PC-3 (cell line): ENCODE data around the gene ZBTB22. TPM values are rescaled to one million over a fixed set of nuclear protein-coding genes. Genes with fewer than 3 reads are reported as not detected.

Experiments used
- ATAC-seq: fragments of 200-7000 bp; cut with Tn5 transposase; 2 replicates; pipeline ENCODE4 v1.9.1; 2020; ENCODE audit warnings: mild to moderate bottlenecking, moderate library complexity
- BruUV-seq: library from RNA; stranded (reverse); fragments of 400-500 nt; replicated peaks from 2 replicates; lab custom pipeline; 2021; lab: Mats Ljungman, UMichigan
- CTCF ChIA-PET: fragments of 300-600 bp; sonication (Branson Sonifier 250); formaldehyde crosslinking; loops from one replicate; lab custom pipeline; 2022; ENCODE audit warnings: antibody characterized with exemption; lab: Charles Lee
- POLR2A ChIA-PET: fragments of 300-600 bp; sonication (Branson Sonifier 250); formaldehyde crosslinking; loops from one replicate; lab custom pipeline; 2022; ENCODE audit warnings: antibody characterized with exemption; ENCODE audit not compliant: unreplicated experiment; lab: Charles Lee
- DNase-seq: peaks from one replicate; pipeline ENCODE4 v3.0.0-alpha.2; 2015
- H2AFZ ChIP-seq: fragments of 300-600 bp; sonication (generic); 2 replicates; pipeline ENCODE4 v1.6.0; 2016; ENCODE audit warnings: antibody characterized with exemption, low read length
- H3F3A ChIP-seq: fragments of 300-600 bp; sonication (generic); one replicate; pipeline ENCODE4 v1.6.0; 2017; ENCODE audit warnings: antibody characterized with exemption, low read length, control low read depth, mild to moderate bottlenecking; ENCODE audit not compliant: unreplicated experiment
- H3K27ac ChIP-seq: fragments of 300-600 bp; sonication (generic); 2 replicates; pipeline ENCODE4 v1.5.1; 2016; ENCODE audit warnings: mild to moderate bottlenecking, low read length
- H3K27me3 ChIP-seq: fragments of 300-600 bp; sonication (generic); 2 replicates; pipeline ENCODE4 v1.6.1; 2016; ENCODE audit warnings: low read length, mixed read lengths
- H3K36me3 ChIP-seq: fragments of 300-600 bp; sonication (generic); 2 replicates; pipeline ENCODE4 v1.6.1; 2016; ENCODE audit warnings: low read depth, mixed run types, low read length, mixed read lengths
- H3K4me1 ChIP-seq: fragments of 300-600 bp; sonication (generic); 2 replicates; pipeline ENCODE4 v1.5.1; 2016; ENCODE audit warnings: low read length; ENCODE audit not compliant: insufficient read depth
- H3K4me2 ChIP-seq: fragments of 300-600 bp; sonication (generic); 2 replicates; pipeline ENCODE4 v1.6.0; 2016; ENCODE audit warnings: low read length
- H3K4me3 ChIP-seq: fragments of 300-600 bp; sonication (generic); 2 replicates; pipeline ENCODE4 v1.5.1; 2016; ENCODE audit warnings: mild to moderate bottlenecking, low read length, mixed read lengths
- H3K79me2 ChIP-seq: fragments of 300-600 bp; sonication (generic); 2 replicates; pipeline ENCODE4 v1.6.1; 2017; ENCODE audit warnings: low read length, mixed read lengths
- H3K9ac ChIP-seq: fragments of 300-600 bp; sonication (generic); 2 replicates; pipeline ENCODE4 v1.6.0; 2016; ENCODE audit warnings: mild to moderate bottlenecking, low read length
- H3K9me2 ChIP-seq: fragments of 300-600 bp; sonication (generic); replicated peaks from 2 replicates; pipeline ENCODE4 v1.6.1; 2016; ENCODE audit warnings: mixed run types, low read length, mixed read lengths
- H3K9me3 ChIP-seq: fragments of 300-600 bp; sonication (generic); 2 replicates; pipeline ENCODE4 v1.6.1; 2016; ENCODE audit warnings: low read length, mixed read lengths
- H4K20me1 ChIP-seq: fragments of 300-600 bp; sonication (generic); 2 replicates; pipeline ENCODE4 v1.6.1; 2016; ENCODE audit warnings: low read length, mixed read lengths
- CTCF ChIP-seq: fragments of 300-600 bp; sonication (generic); conservative IDR thresholded peaks from 2 replicates; pipeline ENCODE4 v1.5.1; 2017; ENCODE audit warnings: antibody characterized with exemption, low read depth, mild to moderate bottlenecking, low read length
- EZH2 ChIP-seq: fragments of 300-600 bp; sonication (generic); IDR thresholded peaks from one replicate; pipeline ENCODE4 v1.6.1; 2017; ENCODE audit warnings: antibody characterized with exemption, mild to moderate bottlenecking, low read length; ENCODE audit not compliant: unreplicated experiment
- EZH2phosphoT487 ChIP-seq: fragments of 300-600 bp; sonication (generic); IDR thresholded peaks from 2 replicates; pipeline ENCODE4 v1.6.1; 2018; ENCODE audit warnings: mild to moderate bottlenecking, antibody characterized with exemption, low read length, borderline replicate concordance
- intact Hi-C: fragments of 100-400 bp; cut with micrococcal nuclease; formaldehyde crosslinking; loops from 2 replicates; pipeline ENCODE4 v1.9.0; 2023
- total RNA-seq: library from RNA; depleted of rRNA; stranded (reverse); fragments of >200 nt; gene quantifications from 2 replicates; pipeline ENCODE4 v1.2.3, GENCODE V29; 2014

ZBTB22 gene
- total RNA-seq, 1 experiment from 2014 or later, result 18.8 TPM

GRCh38 chr6:33315793-33316602 is 1.5 kb downstream of the ZBTB22 start:
- Histone ChIP-seq H3K9me3 (no peaks in the 10 kb centered on the region), H3K79me2 (peaks cover 48% of the 10 kb centered on the region), H2AFZ (no peak overlapping the region), H3K4me3 (no peak overlapping the region), H3K4me1 (peaks cover 47% of the 10 kb centered on the region), H3K27me3 (no peaks in the 10 kb centered on the region), H3K9ac (no peak overlapping the region), H3K27ac (no peak overlapping the region), H3F3A (no peaks in the 10 kb centered on the region), H3K36me3 (peaks cover 12% of the 10 kb centered on the region; the same call in 1 of the 2 replicates), H3K9me2 (no peaks in the 10 kb centered on the region), H4K20me1 (peaks cover 6% of the 10 kb centered on the region; the same call in 1 of the 2 replicates), H3K4me2 (no peak overlapping the region)
- POLR2A ChIA-PET, result no interaction called here
- CTCF ChIA-PET, result no interaction called here
- BruUV-seq, result no TSS peak
- ATAC-seq (no peak), DNase-seq (no peak)
- TF ChIP-seq EZH2 (no peak), CTCF (no peak), EZH2phosphoT487 (no peak)
- intact Hi-C loops, result no loop called here

GRCh38 chr6:33314943-33315792 is 2.4 kb downstream of the ZBTB22 start:
- Histone ChIP-seq H3K27ac (peak overlapping the region; percentile 82), H3K9me2 (no peaks in the 10 kb centered on the region), H3K4me3 (peak overlapping the region; percentile 75), H2AFZ (peak overlapping the region; percentile 58), H3K9me3 (no peaks in the 10 kb centered on the region), H3K9ac (peak overlapping the region; percentile 92), H3K4me2 (peak overlapping the region; percentile 87), H3K4me1 (peaks cover 39% of the 10 kb centered on the region), H3K27me3 (no peaks in the 10 kb centered on the region), H3K79me2 (peaks cover 47% of the 10 kb centered on the region), H3K36me3 (peaks cover 12% of the 10 kb centered on the region; the same call in 1 of the 2 replicates), H4K20me1 (peaks cover 6% of the 10 kb centered on the region; the same call in 1 of the 2 replicates), H3F3A (no peaks in the 10 kb centered on the region)
- intact Hi-C loops, result no loop called here
- DNase-seq (peak; percentile 40), ATAC-seq (peak; percentile 26)
- CTCF ChIA-PET, result no interaction called here
- POLR2A ChIA-PET, result interaction anchor here (0.6 kb wide), 1 partner anchor 1501 kb away, joined by 14 read pairs; no protein-coding TSS in a partner anchor
- no TSS peak for BruUV-seq
- TF ChIP-seq EZH2phosphoT487, result no peak
- TF ChIP-seq EZH2, result no peak
- no peak for TF ChIP-seq CTCF
